Prostate gland (tissue), 2 donors: ENCODE measurements around the gene ASAP3.

Source experiments
- POLR2A ChIP-seq: fragments of 450-650 bp; IDR thresholded peaks from one replicate; pipeline ENCODE4 v1.6.1; 2016; ENCODE audit warnings: antibody characterized with exemption, mild to moderate bottlenecking
- TF ChIP-seq, protein P1 (sequence below), 4 experiments: fragments of 200-600 bp in 2 of 4; fragments of 450-650 bp in 2 of 4; sonication (generic) in 2 of 4; IDR thresholded peaks; 1 replicate in 3 of 4; 2 replicates in 1 of 4; pipeline ENCODE4 v1.5.1; 2016 to 2019; ENCODE audit warnings: antibody characterized with exemption in 4 of 4, mild to moderate bottlenecking in 2 of 4, moderate library complexity in 2 of 4

DNA sequence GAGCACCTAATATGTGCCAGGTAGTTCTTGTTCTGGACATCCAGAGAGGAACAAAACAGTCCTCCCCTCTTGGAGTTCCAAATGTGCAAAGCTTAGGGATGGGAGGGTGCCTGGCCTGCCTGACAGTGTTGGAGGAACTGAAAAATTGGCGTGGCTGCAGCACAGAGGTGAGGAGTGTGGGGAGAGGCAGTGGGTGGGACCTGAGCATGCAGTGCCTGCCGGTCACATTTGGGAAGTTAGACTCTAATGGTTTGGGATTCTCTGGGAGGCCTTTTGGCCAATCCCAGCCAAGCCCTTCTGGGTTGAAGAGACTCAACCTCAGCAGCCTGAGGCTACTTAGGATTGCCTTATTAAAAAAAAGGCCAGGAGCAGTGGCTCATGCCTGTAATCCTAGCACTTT is 57.2 kb downstream of the ASAP3 start:
- TF ChIP-seq, protein P1, sequence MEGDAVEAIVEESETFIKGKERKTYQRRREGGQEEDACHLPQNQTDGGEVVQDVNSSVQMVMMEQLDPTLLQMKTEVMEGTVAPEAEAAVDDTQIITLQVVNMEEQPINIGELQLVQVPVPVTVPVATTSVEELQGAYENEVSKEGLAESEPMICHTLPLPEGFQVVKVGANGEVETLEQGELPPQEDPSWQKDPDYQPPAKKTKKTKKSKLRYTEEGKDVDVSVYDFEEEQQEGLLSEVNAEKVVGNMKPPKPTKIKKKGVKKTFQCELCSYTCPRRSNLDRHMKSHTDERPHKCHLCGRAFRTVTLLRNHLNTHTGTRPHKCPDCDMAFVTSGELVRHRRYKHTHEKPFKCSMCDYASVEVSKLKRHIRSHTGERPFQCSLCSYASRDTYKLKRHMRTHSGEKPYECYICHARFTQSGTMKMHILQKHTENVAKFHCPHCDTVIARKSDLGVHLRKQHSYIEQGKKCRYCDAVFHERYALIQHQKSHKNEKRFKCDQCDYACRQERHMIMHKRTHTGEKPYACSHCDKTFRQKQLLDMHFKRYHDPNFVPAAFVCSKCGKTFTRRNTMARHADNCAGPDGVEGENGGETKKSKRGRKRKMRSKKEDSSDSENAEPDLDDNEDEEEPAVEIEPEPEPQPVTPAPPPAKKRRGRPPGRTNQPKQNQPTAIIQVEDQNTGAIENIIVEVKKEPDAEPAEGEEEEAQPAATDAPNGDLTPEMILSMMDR (IDR thresholded peaks at IDR 0.05) = no peak
- TF ChIP-seq POLR2A = no peak
